PC-9 (cell line): ENCODE data around the gene RB1. TPM values are rescaled to one million over a fixed set of nuclear protein-coding genes. Genes with fewer than 3 reads are reported as not detected.

ENCODE experiments used
- BruUV-seq: library from RNA; stranded (reverse); fragments of 400-500 nt; replicated peaks from 2 replicates; lab custom pipeline; 2021; lab: Mats Ljungman, UMichigan
- CTCF ChIA-PET: fragments of 300-600 bp; sonication (Branson Sonifier 250); formaldehyde crosslinking; loops from one replicate; lab custom pipeline; 2022; ENCODE audit warnings: antibody characterized with exemption; lab: Charles Lee
- POLR2A ChIA-PET: fragments of 300-600 bp; sonication (Branson Sonifier 250); formaldehyde crosslinking; loops from one replicate; lab custom pipeline; 2022; ENCODE audit warnings: antibody characterized with exemption; ENCODE audit not compliant: unreplicated experiment; lab: Charles Lee
- DNase-seq, 2 experiments: peaks; one replicate each; pipeline versions ENCODE4 v3.0.0 to v3.0.0-alpha.2; 2015 to 2022; ENCODE audit warnings: mixed read lengths in 1 of 2
- H2AFZ ChIP-seq: fragments of 200-600 bp; sonication (generic); 2 replicates; pipeline ENCODE4 v1.8.1; 2017; ENCODE audit warnings: antibody characterized with exemption
- H3F3A ChIP-seq: fragments of 200-600 bp; sonication (generic); 2 replicates; pipeline ENCODE4 v1.8.1; 2017; ENCODE audit warnings: antibody characterized with exemption, mild to moderate bottlenecking, low read depth; ENCODE audit not compliant: insufficient read depth
- H3K27ac ChIP-seq: fragments of 200-600 bp; sonication (generic); 2 replicates; pipeline ENCODE4 v1.6.1; 2016; ENCODE audit warnings: mixed run types
- H3K27me3 ChIP-seq: fragments of 200-600 bp; sonication (generic); 2 replicates; pipeline ENCODE4 v1.6.1; 2016; ENCODE audit warnings: low read depth, mixed run types; ENCODE audit not compliant: insufficient read depth
- H3K36me3 ChIP-seq: fragments of 200-600 bp; sonication (generic); 2 replicates; pipeline ENCODE4 v1.6.1; 2016; ENCODE audit warnings: low read depth, mixed run types
- H3K4me1 ChIP-seq: fragments of 200-600 bp; sonication (generic); replicated peaks from 2 replicates; pipeline ENCODE4 v1.6.1; 2016; ENCODE audit warnings: mixed run types; ENCODE audit not compliant: insufficient read depth
- H3K4me2 ChIP-seq: fragments of 200-600 bp; sonication (generic); 2 replicates; pipeline ENCODE4 v1.6.1; 2017; ENCODE audit warnings: mixed run types
- H3K4me3 ChIP-seq: fragments of 200-600 bp; sonication (generic); 2 replicates; pipeline ENCODE4 v1.6.1; 2016; ENCODE audit warnings: mixed run types
- H3K79me2 ChIP-seq: fragments of 200-600 bp; sonication (generic); 2 replicates; pipeline ENCODE4 v1.6.1; 2017; ENCODE audit warnings: low read depth, mixed run types
- H3K9me2 ChIP-seq: fragments of 200-600 bp; sonication (generic); 2 replicates; pipeline ENCODE4 v1.8.1; 2017; ENCODE audit warnings: mild to moderate bottlenecking; ENCODE audit not compliant: insufficient read depth
- H3K9me3 ChIP-seq: fragments of 200-600 bp; sonication (generic); 2 replicates; pipeline ENCODE4 v1.8.1; 2016; ENCODE audit warnings: low read depth; ENCODE audit not compliant: insufficient read depth
- H4K20me1 ChIP-seq: fragments of 200-600 bp; sonication (generic); 2 replicates; pipeline ENCODE4 v1.8.1; 2017; ENCODE audit not compliant: insufficient read depth
- CTCF ChIP-seq: fragments of 200-600 bp; sonication (generic); conservative IDR thresholded peaks from 2 replicates; pipeline ENCODE4 v1.6.1; 2017; ENCODE audit warnings: mixed run types, antibody characterized with exemption, mild to moderate bottlenecking, moderate library complexity
- EZH2 ChIP-seq: fragments of 200-600 bp; sonication (generic); IDR thresholded peaks from 2 replicates; pipeline ENCODE4 v1.8.0; 2017; ENCODE audit warnings: antibody characterized with exemption, low read depth
- intact Hi-C: fragments of 100-400 bp; cut with micrococcal nuclease; formaldehyde crosslinking; loops from one replicate; pipeline ENCODE4 v1.10.0; 2022; ENCODE audit not compliant: unreplicated experiment
- total RNA-seq: library from RNA; stranded (reverse); gene quantifications from 2 replicates; pipeline ENCODE4 v1.2.3, GENCODE V29; 2021

Gene RB1
- total RNA-seq, 1 experiment from 2014 or later, result 23.7 TPM

DNA sequence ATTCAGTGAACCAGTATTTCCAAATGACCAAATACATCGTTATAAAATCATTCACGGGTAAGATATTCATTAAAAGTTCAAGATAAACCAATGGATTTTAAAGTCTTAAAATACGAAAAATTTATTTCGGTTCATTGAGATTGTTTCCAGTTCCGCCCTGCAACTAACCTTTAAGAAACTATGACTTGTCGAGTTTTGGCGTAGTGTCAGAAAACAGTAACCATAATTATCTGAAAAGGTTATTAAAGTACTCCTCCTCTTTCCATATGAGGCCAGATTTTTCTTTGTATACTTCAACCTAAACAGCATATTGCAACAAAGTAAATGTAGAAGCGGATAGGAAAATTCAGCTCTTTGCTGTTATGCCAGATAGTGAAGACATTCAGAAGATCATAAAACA lies 83.3 kb downstream of the RB1 start:
- H4K20me1 ChIP-seq, result no peaks in the 10 kb centered on the region
- H2AFZ ChIP-seq, result no peak overlapping the region
- no peak overlapping the region for H3K27ac ChIP-seq
- H3K4me2 ChIP-seq, result no peak overlapping the region
- no peak overlapping the region for H3K4me3 ChIP-seq
- ChIA-PET CTCF (no interaction called here), POLR2A (no interaction called here)
- TF ChIP-seq CTCF, result no peak
- no peak for TF ChIP-seq EZH2
- no peaks in the 10 kb centered on the region for H3K79me2 ChIP-seq
- BruUV-seq, result no TSS peak
- no peaks in the 10 kb centered on the region for H3K4me1 ChIP-seq
- intact Hi-C loops, result no loop called here
- H3K9me3 ChIP-seq, result no peaks in the 10 kb centered on the region
- H3K27me3 ChIP-seq, result no peaks in the 10 kb centered on the region
- DNase-seq, result no peak
- H3K9me2 ChIP-seq, result peaks cover 7% of the 10 kb centered on the region; the same call in 1 of the 2 replicates
- H3K36me3 ChIP-seq, result no peaks in the 10 kb centered on the region
- no peaks in the 10 kb centered on the region for H3F3A ChIP-seq

DNA sequence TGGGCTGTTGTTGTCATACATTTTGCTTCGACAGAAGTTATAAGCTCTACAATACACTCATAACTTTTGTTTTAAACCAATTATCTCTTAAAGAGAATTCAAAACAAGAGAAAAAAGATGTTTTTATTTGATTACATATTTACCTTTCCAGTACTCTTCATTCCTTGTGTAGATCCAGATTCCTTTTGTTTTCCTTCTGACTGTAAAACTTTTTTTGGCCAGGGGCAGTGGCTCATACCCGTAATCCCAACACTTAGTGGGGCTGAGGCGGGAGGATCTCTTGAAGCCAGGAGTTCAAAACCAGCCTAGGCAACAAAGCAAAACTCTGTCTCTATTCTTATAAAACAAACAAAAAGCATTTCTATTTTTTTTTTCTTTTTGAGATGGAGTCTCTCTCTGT lies 87.7 kb downstream of the RB1 start:
- Histone ChIP-seq H3K4me3 (no peak overlapping the region), H3K4me1 (no peaks in the 10 kb centered on the region), H3K9me2 (peaks cover 7% of the 10 kb centered on the region; the same call in 1 of the 2 replicates), H3K36me3 (no peaks in the 10 kb centered on the region), H3F3A (no peaks in the 10 kb centered on the region), H2AFZ (no peak overlapping the region), H3K27ac (no peak overlapping the region), H3K4me2 (no peak overlapping the region), H3K79me2 (no peaks in the 10 kb centered on the region), H3K9me3 (no peaks in the 10 kb centered on the region), H4K20me1 (no peaks in the 10 kb centered on the region), H3K27me3 (no peaks in the 10 kb centered on the region)
- CTCF ChIA-PET, result no interaction called here
- POLR2A ChIA-PET, result no interaction called here
- intact Hi-C loops, result no loop called here
- DNase-seq, result no peak
- TF ChIP-seq CTCF (no peak), EZH2 (no peak)
- no TSS peak for BruUV-seq

- ChIA-PET CTCF (no interaction called here), POLR2A (no interaction called here)
- Histone ChIP-seq H3K9me3 (no peaks in the 10 kb centered on the region), H3K79me2 (no peaks in the 10 kb centered on the region), H3K27me3 (no peaks in the 10 kb centered on the region), H2AFZ (no peak overlapping the region), H3K36me3 (no peaks in the 10 kb centered on the region), H3K27ac (no peak overlapping the region), H3K9me2 (no peaks in the 10 kb centered on the region; the same call in 1 of the 2 replicates), H3K4me3 (no peak overlapping the region), H3K4me2 (no peak overlapping the region), H4K20me1 (no peaks in the 10 kb centered on the region), H3F3A (no peaks in the 10 kb centered on the region), H3K4me1 (no peaks in the 10 kb centered on the region)
- DNase-seq, result no peak
- BruUV-seq, result no TSS peak
- intact Hi-C loops, result no loop called here
- no peak for TF ChIP-seq CTCF
- TF ChIP-seq EZH2, result no peak
Observed at GRCh38 chr13:48393030-48393697, 89.6 kb downstream of the RB1 start.
